Stomach (tissue), 9 donors: ENCODE data around the gene DDX5. TPM values are rescaled to one million over a fixed set of nuclear protein-coding genes. Genes with fewer than 3 reads are reported as not detected.

ENCODE experiments used
- DNase-seq, 2 donors: peaks; one replicate each; pipeline versions ENCODE4 v3.0.0 to v3.0.0-alpha.2; 2013 to 2019
- H3K27ac ChIP-seq, 5 donors: fragments of 200-600 bp in 4 of 5; sonication (generic) in 4 of 5; one replicate each; pipeline ENCODE4 v1.5.1; 2013 to 2019; ENCODE audit warnings: mild to moderate bottlenecking in 1 of 5, moderate library complexity in 1 of 5
- H3K27me3 ChIP-seq, 3 donors: fragments of 200-600 bp; sonication (generic); one replicate each; pipeline ENCODE4 v1.5.1; 2017 to 2019; ENCODE audit warnings: mixed run types in 1 of 3
- H3K36me3 ChIP-seq, 4 donors: fragments of 200-600 bp; sonication (generic); 1 replicate in 3 of 4; 2 replicates in 1 of 4; pipeline ENCODE4 v1.5.1; 2016 to 2019
- H3K4me1 ChIP-seq, 4 donors: fragments of 200-600 bp; sonication (generic); one replicate each; pipeline ENCODE4 v1.5.1; 2016 to 2019
- H3K4me3 ChIP-seq, 4 donors: fragments of 200-600 bp; sonication (generic) in 3 of 4; one replicate each; pipeline ENCODE4 v1.5.1; 2016 to 2019; ENCODE audit warnings: mild to moderate bottlenecking in 1 of 4
- H3K9me3 ChIP-seq, 4 donors: fragments of 200-600 bp; sonication (generic); one replicate each; pipeline ENCODE4 v1.5.1; 2016 to 2019
- EP300 ChIP-seq: sonication (generic); formaldehyde crosslinking; IDR thresholded peaks from one replicate; pipeline ENCODE4 v1.6.1; 2017; ENCODE audit warnings: antibody characterized with exemption
- POLR2A ChIP-seq, 4 donors: fragments of 450-650 bp; IDR thresholded peaks; one replicate each; pipeline ENCODE4 v1.6.1; 2016; ENCODE audit warnings: antibody characterized with exemption in 4 of 4, control low read depth in 2 of 4, mild to moderate bottlenecking in 1 of 4, moderate library complexity in 1 of 4
- POLR2AphosphoS5 ChIP-seq, 3 donors: sonication (generic); formaldehyde crosslinking; IDR thresholded peaks; one replicate each; pipeline ENCODE4 v1.6.1; 2016; ENCODE audit warnings: antibody characterized with exemption in 3 of 3
- WGBS, 5 donors: extraction: QIAGEN DNeasy Blood & Tissue Kit in 3 of 5; methylation state at CpG; one replicate each; pipeline versions ENCODE4 v1.1.5 to v1.1.7; 2013 to 2018; 5-methylcytosine and 5-hydroxymethylcytosine counted together
- intact Hi-C: fragments of 100-400 bp; cut with DNase I; formaldehyde crosslinking; loops from one replicate; pipeline ENCODE4 v1.15.1; 2023; ENCODE audit warnings: low total_unique reads
- polyA plus RNA-seq, 3 donors: library from polyadenylated mRNA; stranded (reverse); fragments of 200-250 nt; gene quantifications; one replicate each; pipeline ENCODE4 v1.2.3, GENCODE V29; 2013
- total RNA-seq, 5 donors: library from RNA; depleted of rRNA; stranded (reverse); fragments of >200 nt; gene quantifications; one replicate each; pipeline versions ENCODE4 v1.1.0 to v1.2.3, GENCODE V29; 2014 to 2016
- TF ChIP-seq, protein P1 (sequence below), 7 experiments: fragments of 450-650 bp in 4 of 7; fragments of 200-600 bp in 3 of 7; sonication (generic) in 3 of 7; IDR thresholded peaks; one replicate each; pipeline ENCODE4 v1.5.1; 2016 to 2019; ENCODE audit warnings: antibody characterized with exemption in 7 of 7, control low read depth in 2 of 7, mild to moderate bottlenecking in 1 of 7
- donor health status: healthy with polysubstance abuse.
- donor health status: Bipolar disorder and iron deficiency.
- donor health status: healthy.

DDX5 gene
- total and polyA plus RNA-seq, 8 donors: 208 to 1,284 (median 528) TPM

DNA sequence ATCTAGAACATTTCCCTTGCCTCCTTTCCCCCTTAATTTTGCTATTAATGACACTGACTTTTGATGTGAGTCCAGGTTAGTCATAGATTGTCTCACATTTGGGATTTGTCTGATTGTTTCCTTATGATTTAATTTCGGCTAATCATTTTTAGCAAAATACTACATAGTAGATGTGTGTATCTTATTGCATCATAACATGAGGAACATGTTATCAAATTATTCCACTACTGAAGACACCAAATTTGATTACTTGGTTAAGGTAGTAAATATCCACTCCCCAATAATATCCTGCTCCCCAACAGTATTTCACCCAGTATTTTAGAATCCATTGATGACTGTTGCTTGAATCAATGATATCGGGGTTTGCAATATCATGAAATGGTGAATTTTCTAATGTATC is 12.0 kb downstream of the DDX5 start:
- intact Hi-C loops: no loop called here

DNA sequence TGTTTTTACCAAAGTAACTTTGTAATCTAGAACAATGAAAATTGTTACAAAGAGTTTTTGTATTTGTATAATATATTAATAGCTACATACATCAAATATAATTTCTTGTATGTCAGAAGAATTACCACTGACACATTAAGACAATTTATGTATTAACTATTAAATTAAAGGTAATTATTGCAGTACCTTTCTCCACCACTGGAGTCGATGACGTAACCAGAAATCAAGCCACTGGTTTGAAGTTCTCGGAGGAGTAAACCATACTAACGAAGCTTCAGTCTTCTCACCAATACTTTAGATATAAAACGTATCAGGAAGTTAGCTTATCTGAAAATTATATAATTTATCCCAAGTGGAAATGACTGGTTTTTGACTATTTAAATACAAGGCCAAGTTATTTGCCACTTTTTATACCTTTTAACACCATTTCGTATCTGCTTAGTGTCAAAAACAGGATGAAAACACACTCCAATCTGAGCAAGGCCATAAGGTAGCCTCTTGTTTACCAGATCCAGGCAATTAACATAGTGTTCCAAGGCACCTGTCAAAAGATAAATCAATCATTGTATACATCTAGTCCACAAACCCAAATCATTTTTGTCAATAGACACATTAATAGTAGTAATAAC is 13.5 kb downstream of the DDX5 start:
- no peak for TF ChIP-seq EP300
- TF ChIP-seq, protein P1, sequence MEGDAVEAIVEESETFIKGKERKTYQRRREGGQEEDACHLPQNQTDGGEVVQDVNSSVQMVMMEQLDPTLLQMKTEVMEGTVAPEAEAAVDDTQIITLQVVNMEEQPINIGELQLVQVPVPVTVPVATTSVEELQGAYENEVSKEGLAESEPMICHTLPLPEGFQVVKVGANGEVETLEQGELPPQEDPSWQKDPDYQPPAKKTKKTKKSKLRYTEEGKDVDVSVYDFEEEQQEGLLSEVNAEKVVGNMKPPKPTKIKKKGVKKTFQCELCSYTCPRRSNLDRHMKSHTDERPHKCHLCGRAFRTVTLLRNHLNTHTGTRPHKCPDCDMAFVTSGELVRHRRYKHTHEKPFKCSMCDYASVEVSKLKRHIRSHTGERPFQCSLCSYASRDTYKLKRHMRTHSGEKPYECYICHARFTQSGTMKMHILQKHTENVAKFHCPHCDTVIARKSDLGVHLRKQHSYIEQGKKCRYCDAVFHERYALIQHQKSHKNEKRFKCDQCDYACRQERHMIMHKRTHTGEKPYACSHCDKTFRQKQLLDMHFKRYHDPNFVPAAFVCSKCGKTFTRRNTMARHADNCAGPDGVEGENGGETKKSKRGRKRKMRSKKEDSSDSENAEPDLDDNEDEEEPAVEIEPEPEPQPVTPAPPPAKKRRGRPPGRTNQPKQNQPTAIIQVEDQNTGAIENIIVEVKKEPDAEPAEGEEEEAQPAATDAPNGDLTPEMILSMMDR (IDR thresholded peaks at IDR 0.05): peak in 4 of 7 experiments; percentile 16 to 73 (median 48)
- Histone ChIP-seq H3K27ac (no peak overlapping the region), H3K4me1 (peaks cover 21 to 36% (median 28%) of the 10 kb centered on the region in 4 donors), H3K4me3 (no peak overlapping the region), H3K9me3 (no peaks in the 10 kb centered on the region), H3K36me3 (peaks cover 6 to 55% (median 53%) of the 10 kb centered on the region in 4 donors), H3K27me3 (no peaks in the 10 kb centered on the region)
- intact Hi-C loops: no loop called here
- no peak for DNase-seq
- 77 to 82% (median 79%) methylated on average over 6 of the region's 6 CpGs for WGBS, 5 donors

More for the DNA sequence above, 12.0 kb downstream of the DDX5 start:
- Histone ChIP-seq H3K36me3 (peaks cover 19 to 57% (median 53%) of the 10 kb centered on the region in 4 donors), H3K27me3 (no peaks in the 10 kb centered on the region), H3K9me3 (no peaks in the 10 kb centered on the region), H3K4me1 (peaks cover 29 to 51% (median 42%) of the 10 kb centered on the region in 4 donors), H3K27ac (no peak overlapping the region), H3K4me3 (no peak overlapping the region)
- DNase-seq: no peak
- TF ChIP-seq POLR2A (IDR thresholded peaks at IDR 0.05) (no peak), EP300 (no peak)
- TF ChIP-seq, protein P1 (IDR thresholded peaks at IDR 0.05): no peak
- 93 to 100% (median 97%) methylated on average over 2 of the region's 2 CpGs for WGBS, 5 donors

DNA sequence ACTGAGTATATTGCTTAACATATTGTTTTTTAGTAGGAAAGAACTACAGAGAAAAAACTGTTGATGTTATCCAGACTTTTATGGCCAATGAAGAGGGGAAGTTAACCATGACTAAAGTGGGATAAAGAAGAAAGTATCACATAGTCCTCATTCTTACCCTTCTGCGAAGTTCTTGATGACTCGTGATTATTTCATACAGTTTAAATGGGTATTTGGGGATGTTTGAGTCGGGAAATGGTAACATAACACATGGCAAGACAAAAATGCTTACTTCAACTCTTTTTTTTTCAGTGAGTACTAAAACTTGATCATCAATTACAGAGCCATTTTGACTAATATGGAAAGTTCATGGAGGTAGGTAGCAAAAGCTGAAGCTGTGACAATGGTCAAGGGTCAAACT is 14.1 kb downstream of the DDX5 start:
- no peak for DNase-seq
- WGBS, 5 donors: 74 to 90% (median 79%) methylated on average over 3 of the region's 3 CpGs
- Histone ChIP-seq H3K4me3 (no peak overlapping the region), H3K27ac (no peak overlapping the region), H3K9me3 (no peaks in the 10 kb centered on the region), H3K27me3 (no peaks in the 10 kb centered on the region), H3K36me3 (peaks cover 6 to 56% (median 55%) of the 10 kb centered on the region in 4 donors), H3K4me1 (peaks cover 15 to 30% (median 23%) of the 10 kb centered on the region in 4 donors)
- TF ChIP-seq, protein P1 (IDR thresholded peaks at IDR 0.05): no peak
- TF ChIP-seq EP300 (no peak), POLR2AphosphoS5 (IDR thresholded peaks at IDR 0.05) (no peak), POLR2A (IDR thresholded peaks at IDR 0.05) (no peak)
- intact Hi-C loops: no loop called here

DNA sequence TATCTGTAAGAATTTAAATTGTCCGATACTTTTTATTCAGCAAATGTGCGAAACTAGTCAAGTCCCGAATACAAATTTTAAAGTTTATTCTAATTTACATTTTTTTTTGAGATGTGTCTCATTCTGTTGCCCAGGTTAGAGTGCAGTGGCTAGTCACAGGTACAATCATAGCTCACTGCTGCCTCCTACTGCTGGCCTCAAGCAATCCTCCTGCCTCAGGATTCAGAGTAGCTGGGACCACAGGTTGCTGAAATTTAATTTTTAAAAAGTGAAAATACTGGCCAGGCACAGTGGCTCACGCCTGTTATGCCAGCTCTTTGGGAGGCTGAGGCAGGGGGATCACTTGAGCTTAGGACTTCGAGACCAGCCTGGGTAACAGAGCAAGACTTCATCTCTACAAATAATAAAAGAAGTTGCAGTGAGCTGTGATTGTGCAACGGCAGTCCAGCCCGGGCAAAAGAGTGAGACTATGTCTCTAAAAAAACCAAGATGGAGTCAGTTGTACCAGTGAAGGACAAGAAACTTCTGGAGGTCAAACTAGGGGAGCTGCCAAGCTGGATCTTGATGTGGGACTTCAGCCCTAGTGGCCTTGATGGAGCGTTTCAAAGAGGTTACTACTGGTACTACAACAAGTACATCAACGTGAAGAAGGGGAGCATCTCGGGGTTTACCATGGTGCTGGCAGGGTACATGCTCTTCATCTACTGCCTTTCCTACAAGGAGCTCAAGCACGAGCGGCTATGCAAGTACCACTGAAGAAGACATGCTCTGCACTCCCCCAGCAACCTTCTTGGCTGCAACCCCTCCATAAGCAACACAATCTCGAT is 14.8 kb downstream of the DDX5 start:
- H3K4me1 ChIP-seq: peaks cover 15 to 27% (median 21%) of the 10 kb centered on the region in 4 donors
- no peak overlapping the region for H3K4me3 ChIP-seq
- TF ChIP-seq POLR2AphosphoS5 (IDR thresholded peaks at IDR 0.05): no peak
- TF ChIP-seq, protein P1 (IDR thresholded peaks at IDR 0.05): peak in 4 of 7 experiments; percentile 18 to 53 (median 28)
- no peak for TF ChIP-seq EP300
- TF ChIP-seq POLR2A (IDR thresholded peaks at IDR 0.05): no peak
- intact Hi-C loops: no loop called here
- peak in 1 of 2 donors; percentile 48 for DNase-seq
- 92 to 96% (median 94%) methylated on average over 13 of the region's 13 CpGs for WGBS, 5 donors
- H3K9me3 ChIP-seq: no peaks in the 10 kb centered on the region
- no peak overlapping the region for H3K27ac ChIP-seq
- H3K36me3 ChIP-seq: peaks cover 6 to 62% (median 60%) of the 10 kb centered on the region in 4 donors
- H3K27me3 ChIP-seq: no peaks in the 10 kb centered on the region
